Lung (tissue), 16 donors: Measurements from ENCODE around the gene FGF12. TPM values are rescaled to one million over a fixed set of nuclear protein-coding genes. Genes with fewer than 3 reads are reported as not detected.
"Not testable (repeated sequence)": the region's sequence is repeated elsewhere in the genome, so short reads cannot be mapped to it uniquely, and the experiment has no call there.

Source experiments
- ATAC-seq: fragments of 200-7000 bp; cut with Tn5 transposase; one replicate; pipeline ENCODE4 v1.9.1; 2020; ENCODE audit warnings: moderate number of reproducible peaks; ENCODE audit not compliant: insufficient read depth, low FRiP score
- DNase-seq, 3 donors: peaks; one replicate each; pipeline ENCODE4 v3.0.0-alpha.2; 2013 to 2017
- H3K27ac ChIP-seq, 2 donors: one replicate each; pipeline ENCODE4 v1.5.1; 2013; ENCODE audit warnings: mild to moderate bottlenecking in 2 of 2, moderate library complexity in 2 of 2, control low read depth in 1 of 2, inconsistent platforms in 1 of 2, low read depth in 1 of 2, low read length in 1 of 2
- H3K27me3 ChIP-seq, 3 donors: one replicate each; pipeline ENCODE4 v1.5.1; 2013; ENCODE audit warnings: low read length in 2 of 3; ENCODE audit not compliant: control insufficient read depth in 3 of 3, insufficient read depth in 3 of 3
- H3K36me3 ChIP-seq, 4 donors: one replicate each; pipeline ENCODE4 v1.5.1; 2013; ENCODE audit warnings: low read length in 4 of 4, mild to moderate bottlenecking in 1 of 4, moderate library complexity in 1 of 4; ENCODE audit not compliant: control insufficient read depth in 4 of 4, insufficient read depth in 4 of 4
- H3K4me1 ChIP-seq, 5 donors: one replicate each; pipeline ENCODE4 v1.5.1; 2013; ENCODE audit warnings: low read length in 5 of 5, mild to moderate bottlenecking in 2 of 5, moderate library complexity in 1 of 5; ENCODE audit not compliant: control insufficient read depth in 5 of 5, insufficient read depth in 5 of 5
- H3K4me3 ChIP-seq: one replicate; pipeline ENCODE4 v1.5.1; 2013; ENCODE audit warnings: mild to moderate bottlenecking, control low read depth, moderate library complexity
- H3K9ac ChIP-seq, 2 donors: one replicate each; pipeline ENCODE4 v1.5.1; 2013; ENCODE audit warnings: low read length in 2 of 2, control low read depth in 1 of 2; ENCODE audit not compliant: insufficient read depth in 1 of 2
- H3K9me3 ChIP-seq, 4 donors: one replicate each; pipeline ENCODE4 v1.5.1; 2013; ENCODE audit warnings: low read length in 3 of 4, mild to moderate bottlenecking in 1 of 4, moderate library complexity in 1 of 4; ENCODE audit not compliant: control insufficient read depth in 4 of 4, insufficient read depth in 3 of 4
- WGBS, 2 donors: extraction: QIAGEN DNeasy Blood & Tissue Kit; methylation state at CpG; one replicate each; pipeline ENCODE4 v1.1.7; 2013; 5-methylcytosine and 5-hydroxymethylcytosine counted together
- long read RNA-seq, 5 donors: transcript quantifications; one replicate each; lab custom pipeline, GENCODE V29; 2026
- polyA plus RNA-seq, 2 donors: library from polyadenylated mRNA; stranded (reverse); fragments of 200-250 nt; gene quantifications; one replicate each; pipeline ENCODE4 v1.2.1, GENCODE V29; 2013
- total RNA-seq, 2 donors: library from RNA; depleted of rRNA in 1 of 2; stranded (reverse); fragments of >200 nt in 1 of 2; gene quantifications; one replicate each; pipeline ENCODE4 v1.2.1, GENCODE V29; 2014 to 2021
- TF ChIP-seq, protein P1 (sequence below): IDR thresholded peaks from 2 replicates; pipeline ENCODE4 v1.5.1; 2012; ENCODE audit warnings: mild to moderate bottlenecking; ENCODE audit errors: control extremely low read depth, extremely low read depth
- donor health status: control.
- donor health status: control.
- donor health status: Bipolar disorder and iron deficiency.
- donor health status: healthy.
- donor health status: DM: yes; HTN: yes; CAD: no.

FGF12 gene
- total RNA-seq: 1 to 10 TPM; 2.4 to 6.0 TPM
- under 1 TPM; 0.23 to 0.93 TPM for polyA plus RNA-seq
- long read RNA-seq, donor 1: 0 reads
- long read RNA-seq, donor 2, partial matches to known transcripts: 0 of 1 reads
- long read RNA-seq, donor 2, other reads (novel, unspliced or antisense): 0 of 1 reads
- long read RNA-seq, donor 3, partial matches to known transcripts: 0 of 1 reads
- long read RNA-seq, donor 3, other reads (novel, unspliced or antisense): 0 of 1 reads
- long read RNA-seq, donor 4, partial matches to known transcripts: 0 of 1 reads
- long read RNA-seq, donor 4, other reads (novel, unspliced or antisense): 0 of 1 reads
- long read RNA-seq, donor 5, partial matches to known transcripts: 0 of 1 reads
- long read RNA-seq, donor 5, other reads (novel, unspliced or antisense): 0 of 1 reads

GRCh38 chr3:192727032-192727847, at the start of gene FGF12:
FGF12 (minus strand) TSS chr3:192727541.
- Histone ChIP-seq H3K9me3 (no peaks in the 10 kb centered on the region), H3K4me1 (peaks cover 0 to 9% (median 3%) of the 10 kb centered on the region in 5 donors), H3K27me3 (peaks cover 0 to 2% (median 0%) of the 10 kb centered on the region in 3 donors), H3K9ac (peak within 1 kb of the TSS in 1 of 2 donors; percentile 72), H3K4me3 (no peak within 1 kb of the TSS), H3K36me3 (no peaks in the 10 kb centered on the region), H3K27ac (peak within 1 kb of the TSS in 1 of 2 donors; percentile 88)
- WGBS, 2 donors: 3 to 5% methylated on average over 36 of the region's 36 CpGs
- peak; percentile 30 for ATAC-seq
- peak; percentile 79 to 84 (median 84) for DNase-seq
- TF ChIP-seq, protein P1, sequence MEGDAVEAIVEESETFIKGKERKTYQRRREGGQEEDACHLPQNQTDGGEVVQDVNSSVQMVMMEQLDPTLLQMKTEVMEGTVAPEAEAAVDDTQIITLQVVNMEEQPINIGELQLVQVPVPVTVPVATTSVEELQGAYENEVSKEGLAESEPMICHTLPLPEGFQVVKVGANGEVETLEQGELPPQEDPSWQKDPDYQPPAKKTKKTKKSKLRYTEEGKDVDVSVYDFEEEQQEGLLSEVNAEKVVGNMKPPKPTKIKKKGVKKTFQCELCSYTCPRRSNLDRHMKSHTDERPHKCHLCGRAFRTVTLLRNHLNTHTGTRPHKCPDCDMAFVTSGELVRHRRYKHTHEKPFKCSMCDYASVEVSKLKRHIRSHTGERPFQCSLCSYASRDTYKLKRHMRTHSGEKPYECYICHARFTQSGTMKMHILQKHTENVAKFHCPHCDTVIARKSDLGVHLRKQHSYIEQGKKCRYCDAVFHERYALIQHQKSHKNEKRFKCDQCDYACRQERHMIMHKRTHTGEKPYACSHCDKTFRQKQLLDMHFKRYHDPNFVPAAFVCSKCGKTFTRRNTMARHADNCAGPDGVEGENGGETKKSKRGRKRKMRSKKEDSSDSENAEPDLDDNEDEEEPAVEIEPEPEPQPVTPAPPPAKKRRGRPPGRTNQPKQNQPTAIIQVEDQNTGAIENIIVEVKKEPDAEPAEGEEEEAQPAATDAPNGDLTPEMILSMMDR: no peak

- H3K36me3 ChIP-seq, H3K4me3 ChIP-seq, DNase-seq, ATAC-seq, H3K9ac ChIP-seq, H3K27me3 ChIP-seq, H3K27ac ChIP-seq, H3K9me3 ChIP-seq, H3K4me1 ChIP-seq: not testable (repeated sequence)
- WGBS, 2 donors: 73 to 79% methylated on average over 4 of the region's 4 CpGs
Measured at GRCh38 chr3:192774341-192774740, 47.0 kb upstream of the FGF12 start.

DNA sequence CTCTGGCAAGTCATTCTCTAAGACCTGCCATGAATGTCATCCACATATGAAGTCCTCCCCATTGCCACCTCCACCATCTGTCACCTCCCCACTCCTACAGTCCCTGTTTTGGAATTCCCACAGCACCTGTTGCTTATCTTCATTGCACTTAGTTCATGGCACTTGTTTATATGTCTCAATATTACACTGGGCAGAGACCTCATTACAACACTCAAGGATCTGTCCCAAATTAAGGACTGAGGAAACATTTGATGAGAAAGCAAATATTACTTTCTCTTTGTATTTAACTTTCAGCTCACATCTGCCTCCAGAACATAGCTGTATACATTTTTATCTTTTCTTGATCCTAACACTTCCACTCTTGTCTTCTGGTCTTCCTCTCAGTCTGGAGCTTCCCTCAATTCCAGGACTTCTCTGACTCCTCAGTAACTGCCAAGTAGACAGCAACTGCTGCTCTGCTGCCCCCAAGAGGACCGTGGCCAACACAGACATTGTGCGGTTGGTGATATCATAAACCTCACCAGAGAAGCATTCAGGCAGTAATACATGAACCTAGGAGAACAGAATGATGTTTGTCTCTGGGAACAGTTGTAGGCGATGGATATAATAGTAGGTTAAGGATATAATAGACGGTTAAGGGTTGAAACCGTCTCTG, 45.0 kb upstream of the FGF12 start:
- TF ChIP-seq, protein P1: no peak
- DNase-seq: peak in 2 of 3 donors; percentile 9 to 21
- 51 to 59% methylated on average over 5 of the region's 5 CpGs for WGBS, 2 donors
- ATAC-seq: no peak
- no peak overlapping the region for H3K4me3 ChIP-seq
- H3K36me3 ChIP-seq: no peaks in the 10 kb centered on the region
- no peaks in the 10 kb centered on the region for H3K4me1 ChIP-seq
- peaks cover 0 to 7% (median 4%) of the 10 kb centered on the region in 4 donors for H3K9me3 ChIP-seq
- no peak overlapping the region for H3K27ac ChIP-seq
- no peak overlapping the region for H3K9ac ChIP-seq
- peaks cover 0 to 3% (median 0%) of the 10 kb centered on the region in 3 donors for H3K27me3 ChIP-seq
